Medulla oblongata (tissue), 1 donor: Measurements from ENCODE around the gene GRIN1.

Experiments used
- DNase-seq: peaks from one replicate; pipeline ENCODE4 v3.0.0-alpha.2; 2015; ENCODE audit errors: extremely low spot score

GRIN1 gene

GRCh38 chr9:137193771-137194170 is 54.8 kb downstream of the GRIN1 start:
- no peak for DNase-seq

- peak; percentile 88 for DNase-seq
Measured at GRCh38 chr9:137194388-137194787, 55.4 kb downstream of the GRIN1 start.

- DNase-seq: no peak
Measured at GRCh38 chr9:137194909-137195308, 56.0 kb downstream of the GRIN1 start.

- no peak for DNase-seq
Measured at GRCh38 chr9:137195525-137196220, 56.7 kb downstream of the GRIN1 start.

GRCh38 chr9:137198051-137198901 is 59.3 kb downstream of the GRIN1 start:
- DNase-seq: peak; percentile 39

GRCh38 chr9:137198902-137199283 is 59.9 kb downstream of the GRIN1 start:
- peak; percentile 39 for DNase-seq

- DNase-seq: no peak
Measured at GRCh38 chr9:137199411-137200121, 60.6 kb downstream of the GRIN1 start.

- peak; percentile 99 for DNase-seq
Measured at GRCh38 chr9:137200311-137201204, 61.6 kb downstream of the GRIN1 start, which contains the start of gene TPRN. TSS of gene TPRN (minus strand) at chr9:137200741. CDS start at chr9:137200711, 30 bp downstream.

- no peak for DNase-seq
Measured at GRCh38 chr9:137201205-137201868, 62.4 kb downstream of the GRIN1 start.

GRCh38 chr9:137202966-137203365 is 64.0 kb downstream of the GRIN1 start:
- no peak for DNase-seq

- DNase-seq: no peak
Measured at GRCh38 chr9:137204731-137205125, 65.8 kb downstream of the GRIN1 start.

- peak; percentile 92 for DNase-seq
Measured at GRCh38 chr9:137205126-137206069, 66.4 kb downstream of the GRIN1 start, which contains the start of the genes NDOR1 and TMEM203. TSS of gene NDOR1 (plus strand) at chr9:137205700. CDS start at chr9:137205778, 78 bp downstream. TSS of gene TMEM203 (minus strand) at chr9:137205648. CDS start at chr9:137205414, 234 bp downstream.

GRCh38 chr9:137206602-137207001 is 67.6 kb downstream of the GRIN1 start:
- DNase-seq: no peak

GRCh38 chr9:137211532-137211931 is 72.6 kb downstream of the GRIN1 start:
- no peak for DNase-seq

GRCh38 chr9:137212520-137212919 is 73.6 kb downstream of the GRIN1 start:
- no peak for DNase-seq

GRCh38 chr9:137213160-137214060 is 74.5 kb downstream of the GRIN1 start:
- peak; percentile 76 for DNase-seq

GRCh38 chr9:137214620-137215019 is 75.7 kb downstream of the GRIN1 start:
- DNase-seq: no peak
